ENCODE measurements around the gene DOK3.

The DOK3 gene

GRCh38 chr5:177516601-177517568, 7.3 kb upstream of the DOK3 start, which contains the start of gene DDX41:
TSS of gene DDX41 (minus strand) at chr5:177516961. CDS start at chr5:177516945, 16 bp downstream.
- no peak for TF ChIP-seq JUND (IDR thresholded peaks at IDR 0.05; ENCODE audit: low read depth)
- peak; percentile 98 to 99 for DNase-seq (ENCODE audit: low read depth in 1 of 2, low spot score in 1 of 2)
- in situ Hi-C loops (cut with HindIII; ENCODE audit: low pct_unique_long_range_greater_than_20kb, low sequenced_read_pairs): no loop called here

- in situ Hi-C loops (cut with HindIII; ENCODE audit: low pct_unique_long_range_greater_than_20kb, low sequenced_read_pairs): no loop called here
- no peak for DNase-seq (ENCODE audit: low read depth in 1 of 2, low spot score in 1 of 2)
- TF ChIP-seq JUND (IDR thresholded peaks at IDR 0.05; ENCODE audit: low read depth): no peak
Observed at GRCh38 chr5:177515580-177515979, 6.0 kb upstream of the DOK3 start.

- no peak for DNase-seq (ENCODE audit: low read depth in 1 of 2, low spot score in 1 of 2)
- in situ Hi-C loops (cut with HindIII; ENCODE audit: low pct_unique_long_range_greater_than_20kb, low sequenced_read_pairs): no loop called here
- TF ChIP-seq JUND (IDR thresholded peaks at IDR 0.05; ENCODE audit: low read depth): no peak
Observed at GRCh38 chr5:177514541-177514940, 4.9 kb upstream of the DOK3 start.

- DNase-seq (ENCODE audit: low read depth in 1 of 2, low spot score in 1 of 2): no peak
- in situ Hi-C loops (cut with HindIII; ENCODE audit: low pct_unique_long_range_greater_than_20kb, low sequenced_read_pairs): no loop called here
- TF ChIP-seq JUND (IDR thresholded peaks at IDR 0.05; ENCODE audit: low read depth): no peak
Observed at GRCh38 chr5:177513500-177513899, 3.9 kb upstream of the DOK3 start.

- in situ Hi-C loops (cut with HindIII; ENCODE audit: low pct_unique_long_range_greater_than_20kb, low sequenced_read_pairs): no loop called here
- no peak for DNase-seq (ENCODE audit: low read depth in 1 of 2, low spot score in 1 of 2)
- TF ChIP-seq JUND (IDR thresholded peaks at IDR 0.05; ENCODE audit: low read depth): no peak
Observed at GRCh38 chr5:177512736-177513380, 3.2 kb upstream of the DOK3 start.

- DNase-seq (ENCODE audit: low read depth in 1 of 2, low spot score in 1 of 2): no peak
- TF ChIP-seq JUND (IDR thresholded peaks at IDR 0.05; ENCODE audit: low read depth): no peak
- in situ Hi-C loops (cut with HindIII; ENCODE audit: low pct_unique_long_range_greater_than_20kb, low sequenced_read_pairs): no loop called here
Observed at GRCh38 chr5:177511796-177512675, 2.4 kb upstream of the DOK3 start.

GRCh38 chr5:177511181-177511580, 1.6 kb upstream of the DOK3 start:
- in situ Hi-C loops (cut with HindIII; ENCODE audit: low pct_unique_long_range_greater_than_20kb, low sequenced_read_pairs): no loop called here
- DNase-seq (ENCODE audit: low read depth in 1 of 2, low spot score in 1 of 2): no peak
- no peak for TF ChIP-seq JUND (IDR thresholded peaks at IDR 0.05; ENCODE audit: low read depth)

- in situ Hi-C loops (cut with HindIII; ENCODE audit: low pct_unique_long_range_greater_than_20kb, low sequenced_read_pairs): no loop called here
- DNase-seq (ENCODE audit: low read depth in 1 of 2, low spot score in 1 of 2): no peak
- no peak for TF ChIP-seq JUND (IDR thresholded peaks at IDR 0.05; ENCODE audit: low read depth)
Observed at GRCh38 chr5:177510567-177511053, 984 bp upstream of the DOK3 start.

GRCh38 chr5:177509991-177510566, 453 bp upstream of the DOK3 start:
- no peak for TF ChIP-seq JUND (IDR thresholded peaks at IDR 0.05; ENCODE audit: low read depth)
- in situ Hi-C loops (cut with HindIII; ENCODE audit: low pct_unique_long_range_greater_than_20kb, low sequenced_read_pairs): no loop called here
- no peak for DNase-seq (ENCODE audit: low read depth in 1 of 2, low spot score in 1 of 2)

- in situ Hi-C loops (cut with HindIII; ENCODE audit: low pct_unique_long_range_greater_than_20kb, low sequenced_read_pairs): no loop called here
Observed at GRCh38 chr5:177508837-177509236, 789 bp downstream of the DOK3 start.

GRCh38 chr5:177508221-177508611, 1.4 kb downstream of the DOK3 start:
- no peak for DNase-seq (ENCODE audit: low read depth in 1 of 2, low spot score in 1 of 2)
- in situ Hi-C loops (cut with HindIII; ENCODE audit: low pct_unique_long_range_greater_than_20kb, low sequenced_read_pairs): no loop called here
- TF ChIP-seq JUND (IDR thresholded peaks at IDR 0.05; ENCODE audit: low read depth): no peak

More at GRCh38 chr5:177508837-177509236, 789 bp downstream of the DOK3 start:
- no peak for TF ChIP-seq JUND (IDR thresholded peaks at IDR 0.05; ENCODE audit: low read depth)
- no peak for DNase-seq (ENCODE audit: low read depth in 1 of 2, low spot score in 1 of 2)

All from T47D (cell line).